ENCODE measurements around the gene RGS3.

RGS3 gene

GRCh38 chr9:113559834-113560800 lies 96.6 kb downstream of the RGS3 start:
- Histone ChIP-seq H2BK15ac (ENCODE audit: low read length) (no peak overlapping the region), H3K27ac (replicated peaks; ENCODE audit: low read length) (no peak overlapping the region), H3K14ac (ENCODE audit: low read length) (no peak overlapping the region), H2AFZ (ENCODE audit: low read length) (no peak overlapping the region), H3K18ac (ENCODE audit: low read length) (no peak overlapping the region), H2BK12ac (ENCODE audit: low read length) (no peak overlapping the region), H3K79me1 (ENCODE audit: low read depth, low read length) (no peaks in the 10 kb centered on the region), H4K91ac (ENCODE audit: low read depth, low read length, poor library complexity) (no peak overlapping the region), H3K9ac (ENCODE audit: low read depth, low read length, poor library complexity) (no peak overlapping the region), H3K23ac (ENCODE audit: low read depth, low read length, poor library complexity) (peak overlapping the region; percentile 34), H3K4ac (ENCODE audit: low read length) (no peak overlapping the region), H3K4me3 (ENCODE audit: low read length in 2 of 2) (no peak overlapping the region), H2BK5ac (ENCODE audit: low read length) (no peak overlapping the region), H3K4me2 (ENCODE audit: insufficient read depth, low read length, poor library complexity, severe bottlenecking) (no peak overlapping the region), H3K36me3 (replicated peaks in 1 of 2; ENCODE audit: control insufficient read depth in 2 of 2, insufficient read depth in 2 of 2, low read length in 2 of 2) (no peaks in the 10 kb centered on the region), H3K27me3 (ENCODE audit: control insufficient read depth in 3 of 3, insufficient read depth in 3 of 3, low read depth in 1 of 3, low read length in 3 of 3) (peaks cover 0 to 14% (median 0%) of the 10 kb centered on the region in 3 experiments), H4K8ac (ENCODE audit: low read depth, low read length) (no peak overlapping the region), H3K4me1 (ENCODE audit: control insufficient read depth in 2 of 2, insufficient read depth in 1 of 2, low read depth in 1 of 2, low read length in 2 of 2) (peaks cover 7 to 15% of the 10 kb centered on the region in 2 donors), H3K9me3 (replicated peaks in 1 of 2; ENCODE audit: control insufficient read depth in 2 of 2, insufficient read depth in 1 of 2, low read depth in 1 of 2, low read length in 2 of 2) (no peaks in the 10 kb centered on the region), H2BK120ac (ENCODE audit: low read depth, low read length) (no peak overlapping the region), H2AK5ac (ENCODE audit: low read depth, low read length) (no peak overlapping the region)
- no CpG with 5 or more reads among the region's 12 CpGs for WGBS, 2 donors (ENCODE audit: extremely low coverage in 2 of 2, insufficient read length in 2 of 2, insufficient replicate concordance in 1 of 2)
- no peak for DNase-seq (ENCODE audit: low spot score)

GRCh38 chr9:113562653-113563381 lies 99.3 kb downstream of the RGS3 start:
- no peak overlapping the region for H2BK5ac ChIP-seq (ENCODE audit: low read length)
- no peaks in the 10 kb centered on the region for H3K79me1 ChIP-seq (ENCODE audit: low read depth, low read length)
- H2BK15ac ChIP-seq (ENCODE audit: low read length), result no peak overlapping the region
- H3K4me1 ChIP-seq (ENCODE audit: control insufficient read depth in 2 of 2, insufficient read depth in 1 of 2, low read depth in 1 of 2, low read length in 2 of 2), result peaks cover 20 to 26% of the 10 kb centered on the region in 2 donors
- no peaks in the 10 kb centered on the region for H3K36me3 ChIP-seq (replicated peaks in 1 of 2; ENCODE audit: control insufficient read depth in 2 of 2, insufficient read depth in 2 of 2, low read length in 2 of 2)
- H3K4ac ChIP-seq (ENCODE audit: low read length), result no peak overlapping the region
- H3K4me3 ChIP-seq (ENCODE audit: low read length in 2 of 2), result no peak overlapping the region
- H3K4me2 ChIP-seq (ENCODE audit: insufficient read depth, low read length, poor library complexity, severe bottlenecking), result no peak overlapping the region
- H2BK120ac ChIP-seq (ENCODE audit: low read depth, low read length), result no peak overlapping the region
- no peak overlapping the region for H2AK5ac ChIP-seq (ENCODE audit: low read depth, low read length)
- peaks cover 0 to 18% (median 0%) of the 10 kb centered on the region in 3 experiments for H3K27me3 ChIP-seq (ENCODE audit: control insufficient read depth in 3 of 3, insufficient read depth in 3 of 3, low read depth in 1 of 3, low read length in 3 of 3)
- no peak overlapping the region for H4K91ac ChIP-seq (ENCODE audit: low read depth, low read length, poor library complexity)
- no CpG with 5 or more reads among the region's 2 CpGs for WGBS, 2 donors (ENCODE audit: extremely low coverage in 2 of 2, insufficient read length in 2 of 2, insufficient replicate concordance in 1 of 2)
- no peak for DNase-seq (ENCODE audit: low spot score)
- no peaks in the 10 kb centered on the region for H3K9me3 ChIP-seq (replicated peaks in 1 of 2; ENCODE audit: control insufficient read depth in 2 of 2, insufficient read depth in 1 of 2, low read depth in 1 of 2, low read length in 2 of 2)
- no peak overlapping the region for H2AFZ ChIP-seq (ENCODE audit: low read length)
- H3K27ac ChIP-seq (replicated peaks; ENCODE audit: low read length), result no peak overlapping the region
- no peak overlapping the region for H3K23ac ChIP-seq (ENCODE audit: low read depth, low read length, poor library complexity)
- no peak overlapping the region for H3K9ac ChIP-seq (ENCODE audit: low read depth, low read length, poor library complexity)
- peak overlapping the region; percentile 68 for H3K18ac ChIP-seq (ENCODE audit: low read length)
- H4K8ac ChIP-seq (ENCODE audit: low read depth, low read length), result no peak overlapping the region
- H2BK12ac ChIP-seq (ENCODE audit: low read length), result no peak overlapping the region
- no peak overlapping the region for H3K14ac ChIP-seq (ENCODE audit: low read length)

GRCh38 chr9:113563826-113564497 lies 100.4 kb downstream of the RGS3 start:
- WGBS, 2 donors (ENCODE audit: extremely low coverage in 2 of 2, insufficient read length in 2 of 2, insufficient replicate concordance in 1 of 2), result no CpG with 5 or more reads among the region's 5 CpGs
- no peak for DNase-seq (ENCODE audit: low spot score)
- H3K9me3 ChIP-seq (replicated peaks in 1 of 2; ENCODE audit: control insufficient read depth in 2 of 2, insufficient read depth in 1 of 2, low read depth in 1 of 2, low read length in 2 of 2), result no peaks in the 10 kb centered on the region

More at GRCh38 chr9:113563826-113564497, 100.4 kb downstream of the RGS3 start:
- no peak overlapping the region for H3K14ac ChIP-seq (ENCODE audit: low read length)
- H4K91ac ChIP-seq (ENCODE audit: low read depth, low read length, poor library complexity), result no peak overlapping the region
- H3K4ac ChIP-seq (ENCODE audit: low read length), result no peak overlapping the region
- H3K18ac ChIP-seq (ENCODE audit: low read length), result no peak overlapping the region
- no peaks in the 10 kb centered on the region for H3K79me1 ChIP-seq (ENCODE audit: low read depth, low read length)
- no peak overlapping the region for H3K27ac ChIP-seq (replicated peaks; ENCODE audit: low read length)
- no peak overlapping the region for H2BK5ac ChIP-seq (ENCODE audit: low read length)
- peak overlapping the region; percentile 93 for H2AFZ ChIP-seq (ENCODE audit: low read length)
- no peak overlapping the region for H2BK15ac ChIP-seq (ENCODE audit: low read length)
- no peak overlapping the region for H3K4me2 ChIP-seq (ENCODE audit: insufficient read depth, low read length, poor library complexity, severe bottlenecking)
- no peaks in the 10 kb centered on the region for H3K36me3 ChIP-seq (replicated peaks in 1 of 2; ENCODE audit: control insufficient read depth in 2 of 2, insufficient read depth in 2 of 2, low read length in 2 of 2)
- H3K27me3 ChIP-seq (ENCODE audit: control insufficient read depth in 3 of 3, insufficient read depth in 3 of 3, low read depth in 1 of 3, low read length in 3 of 3), result peaks cover 0 to 18% (median 0%) of the 10 kb centered on the region in 3 experiments
- no peak overlapping the region for H2BK12ac ChIP-seq (ENCODE audit: low read length)
- no peak overlapping the region for H3K4me3 ChIP-seq (ENCODE audit: low read length in 2 of 2)
- H3K9ac ChIP-seq (ENCODE audit: low read depth, low read length, poor library complexity), result no peak overlapping the region
- H4K8ac ChIP-seq (ENCODE audit: low read depth, low read length), result no peak overlapping the region
- H2AK5ac ChIP-seq (ENCODE audit: low read depth, low read length), result no peak overlapping the region
- peaks cover 20 to 25% of the 10 kb centered on the region in 2 donors for H3K4me1 ChIP-seq (ENCODE audit: control insufficient read depth in 2 of 2, insufficient read depth in 1 of 2, low read depth in 1 of 2, low read length in 2 of 2)
- no peak overlapping the region for H2BK120ac ChIP-seq (ENCODE audit: low read depth, low read length)
- no peak overlapping the region for H3K23ac ChIP-seq (ENCODE audit: low read depth, low read length, poor library complexity)
